Neural crest cell (in vitro differentiated cells): ENCODE results near the gene SORCS1. TPM values are rescaled to one million over a fixed set of nuclear protein-coding genes. Genes with fewer than 3 reads are reported as not detected.

Source experiments
- DNase-seq: peaks from one replicate; pipeline ENCODE4 v3.0.0; 2021; ENCODE audit warnings: low read depth, mixed read lengths, low spot score
- H3K27ac Mint-ChIP-seq: one replicate; pipeline ENCODE4 v1.8.0; 2021; ENCODE audit warnings: mild to moderate bottlenecking, mixed read lengths; ENCODE audit not compliant: unreplicated experiment
- H3K27me3 Mint-ChIP-seq: 2 replicates; pipeline ENCODE4 v1.8.0; 2021; ENCODE audit warnings: low read depth, mild to moderate bottlenecking, mixed read lengths
- H3K36me3 Mint-ChIP-seq: 2 replicates; pipeline ENCODE4 v1.8.0; 2021; ENCODE audit warnings: low read depth, mild to moderate bottlenecking, mixed read lengths
- H3K4me1 Mint-ChIP-seq: 2 replicates; pipeline ENCODE4 v1.8.0; 2021; ENCODE audit warnings: mixed read lengths
- H3K4me3 Mint-ChIP-seq: one replicate; pipeline ENCODE4 v1.8.0; 2021; ENCODE audit warnings: mild to moderate bottlenecking, mixed read lengths
- H3K9me3 Mint-ChIP-seq: 2 replicates; pipeline ENCODE4 v1.8.0; 2021; ENCODE audit warnings: mixed read lengths
- total RNA-seq: library from RNA; stranded (reverse); gene quantifications from 2 replicates; pipeline ENCODE4 v1.2.1, GENCODE V29; 2021
- TF ChIP-seq, protein P1 (sequence below): fragments of 200-600 bp; sonication (generic); conservative IDR thresholded peaks from 2 replicates; pipeline ENCODE4 v1.5.0; 2021; ENCODE audit warnings: antibody characterized with exemption, mild to moderate bottlenecking

The SORCS1 gene
- total RNA-seq, 1 donor from 2014 or later: 8.2 TPM

DNA sequence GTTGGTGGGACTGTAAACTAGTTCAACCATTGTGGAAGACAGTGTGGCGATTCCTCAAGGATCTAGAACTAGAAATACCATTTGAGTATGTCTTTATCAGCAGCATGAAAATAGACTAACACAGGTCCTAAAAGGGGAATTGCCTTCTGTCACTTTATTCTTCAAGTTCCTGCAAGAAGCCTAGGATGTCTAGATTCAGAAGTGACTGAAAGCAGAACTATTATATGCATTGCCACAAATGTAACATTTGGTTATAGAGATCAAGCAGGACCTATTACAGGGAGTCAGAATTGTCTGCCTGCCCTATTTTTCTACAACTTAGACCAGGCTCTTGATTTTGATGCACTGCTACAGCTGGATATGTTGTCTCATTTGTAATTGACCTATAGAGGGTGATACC is 364.7 kb downstream of the SORCS1 start:
- TF ChIP-seq, protein P1, sequence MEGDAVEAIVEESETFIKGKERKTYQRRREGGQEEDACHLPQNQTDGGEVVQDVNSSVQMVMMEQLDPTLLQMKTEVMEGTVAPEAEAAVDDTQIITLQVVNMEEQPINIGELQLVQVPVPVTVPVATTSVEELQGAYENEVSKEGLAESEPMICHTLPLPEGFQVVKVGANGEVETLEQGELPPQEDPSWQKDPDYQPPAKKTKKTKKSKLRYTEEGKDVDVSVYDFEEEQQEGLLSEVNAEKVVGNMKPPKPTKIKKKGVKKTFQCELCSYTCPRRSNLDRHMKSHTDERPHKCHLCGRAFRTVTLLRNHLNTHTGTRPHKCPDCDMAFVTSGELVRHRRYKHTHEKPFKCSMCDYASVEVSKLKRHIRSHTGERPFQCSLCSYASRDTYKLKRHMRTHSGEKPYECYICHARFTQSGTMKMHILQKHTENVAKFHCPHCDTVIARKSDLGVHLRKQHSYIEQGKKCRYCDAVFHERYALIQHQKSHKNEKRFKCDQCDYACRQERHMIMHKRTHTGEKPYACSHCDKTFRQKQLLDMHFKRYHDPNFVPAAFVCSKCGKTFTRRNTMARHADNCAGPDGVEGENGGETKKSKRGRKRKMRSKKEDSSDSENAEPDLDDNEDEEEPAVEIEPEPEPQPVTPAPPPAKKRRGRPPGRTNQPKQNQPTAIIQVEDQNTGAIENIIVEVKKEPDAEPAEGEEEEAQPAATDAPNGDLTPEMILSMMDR: no peak
- Mint-ChIP-seq H3K4me3 (no peak overlapping the region), H3K27ac (no peak overlapping the region), H3K36me3 (peaks cover 8% of the 10 kb centered on the region), H3K27me3 (no peaks in the 10 kb centered on the region), H3K4me1 (peaks cover 9% of the 10 kb centered on the region), H3K9me3 (peaks cover 6% of the 10 kb centered on the region)
- no peak for DNase-seq

DNA sequence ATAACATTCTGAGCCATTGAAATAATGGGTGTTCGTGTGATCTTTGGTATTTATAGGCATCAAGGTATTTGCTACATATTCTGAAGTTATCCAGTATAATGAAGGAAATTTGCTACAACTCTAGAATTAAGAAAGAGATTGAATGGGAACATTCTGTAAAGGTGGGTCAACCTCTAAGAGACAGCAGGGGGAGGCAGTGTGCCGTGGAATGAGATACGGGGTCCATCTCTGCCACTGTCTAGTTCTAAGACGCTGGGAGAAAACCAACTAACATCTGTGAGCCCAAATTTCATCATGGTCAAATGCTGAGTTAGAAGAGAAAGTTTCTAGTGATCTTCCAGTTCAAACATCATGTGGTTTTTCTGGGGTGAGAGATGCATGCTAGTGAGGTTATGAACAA is 368.9 kb downstream of the SORCS1 start:
- Mint-ChIP-seq H3K4me1 (peaks cover 20% of the 10 kb centered on the region), H3K36me3 (peaks cover 8% of the 10 kb centered on the region), H3K4me3 (no peak overlapping the region), H3K27ac (no peak overlapping the region), H3K27me3 (no peaks in the 10 kb centered on the region), H3K9me3 (peaks cover 4% of the 10 kb centered on the region)
- TF ChIP-seq, protein P1: peak; percentile 72
- DNase-seq: peak; percentile 32

DNA sequence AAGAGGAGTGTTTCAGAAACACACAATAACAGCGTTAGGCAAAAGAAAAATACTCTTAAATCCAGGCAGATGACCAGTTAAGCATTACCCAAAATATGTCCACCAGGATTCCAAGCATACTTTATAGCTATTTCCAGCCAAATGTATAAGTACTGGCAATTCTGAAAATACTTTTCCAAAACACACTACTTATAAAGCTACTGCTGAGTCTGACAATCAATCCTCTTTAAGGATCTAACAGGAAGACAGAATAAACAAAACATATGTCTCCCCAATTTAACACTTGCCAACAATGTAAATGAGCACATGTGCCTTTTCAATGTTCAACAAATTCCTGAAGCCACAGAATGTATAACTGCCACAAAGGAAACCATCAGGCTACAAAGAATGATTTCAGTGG is 370.9 kb downstream of the SORCS1 start:
- Mint-ChIP-seq H3K4me3 (no peak overlapping the region), H3K9me3 (peaks cover 7% of the 10 kb centered on the region), H3K4me1 (peaks cover 20% of the 10 kb centered on the region), H3K36me3 (peaks cover 2% of the 10 kb centered on the region), H3K27ac (no peak overlapping the region), H3K27me3 (no peaks in the 10 kb centered on the region)
- DNase-seq: no peak
- TF ChIP-seq, protein P1: no peak

DNA sequence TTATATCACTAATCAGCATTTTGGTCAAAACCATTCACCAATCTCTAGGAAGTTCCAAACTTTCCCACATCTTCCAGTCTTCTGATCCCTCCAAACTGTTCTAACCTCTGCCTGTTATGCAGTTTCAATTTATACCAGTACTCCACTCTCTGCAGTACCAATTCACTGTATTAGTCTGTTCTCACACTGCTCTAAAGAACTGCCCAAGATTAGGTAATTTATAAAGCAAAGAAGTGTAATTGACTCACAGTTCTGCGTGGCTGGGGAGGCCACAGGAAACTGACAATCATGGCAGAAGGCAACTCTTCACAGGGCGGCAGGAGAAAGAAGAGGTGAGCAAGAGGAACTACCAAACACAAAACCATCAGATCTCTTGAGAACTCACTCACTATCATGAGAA is 374.9 kb downstream of the SORCS1 start:
- no peaks in the 10 kb centered on the region for H3K36me3 Mint-ChIP-seq
- DNase-seq: no peak
- peaks cover 11% of the 10 kb centered on the region for H3K4me1 Mint-ChIP-seq
- TF ChIP-seq, protein P1: no peak
- no peak overlapping the region for H3K27ac Mint-ChIP-seq
- no peak overlapping the region for H3K4me3 Mint-ChIP-seq
- H3K27me3 Mint-ChIP-seq: no peaks in the 10 kb centered on the region
- peaks cover 5% of the 10 kb centered on the region for H3K9me3 Mint-ChIP-seq

- H3K4me1 Mint-ChIP-seq: peaks cover 9% of the 10 kb centered on the region
- TF ChIP-seq, protein P1: no peak
- peaks cover 5% of the 10 kb centered on the region for H3K9me3 Mint-ChIP-seq
- H3K36me3 Mint-ChIP-seq: no peaks in the 10 kb centered on the region
- H3K4me3 Mint-ChIP-seq: no peak overlapping the region
- H3K27me3 Mint-ChIP-seq: no peaks in the 10 kb centered on the region
- DNase-seq: no peak
- no peak overlapping the region for H3K27ac Mint-ChIP-seq
Observed at GRCh38 chr10:106788982-106789381, 375.5 kb downstream of the SORCS1 start.

- peaks cover 5% of the 10 kb centered on the region for H3K9me3 Mint-ChIP-seq
- no peak overlapping the region for H3K4me3 Mint-ChIP-seq
- no peaks in the 10 kb centered on the region for H3K4me1 Mint-ChIP-seq
- TF ChIP-seq, protein P1: no peak
- no peak overlapping the region for H3K27ac Mint-ChIP-seq
- DNase-seq: no peak
- no peaks in the 10 kb centered on the region for H3K36me3 Mint-ChIP-seq
- no peaks in the 10 kb centered on the region for H3K27me3 Mint-ChIP-seq
Observed at GRCh38 chr10:106785528-106785927, 379.0 kb downstream of the SORCS1 start.
